GM18858 (cell line): ENCODE results near the gene ST7.

Source experiments
- ATAC-seq: cut with Tn5 transposase; IDR thresholded peaks from one replicate; pipeline ENCODE4 v1.9.1; 2021; ENCODE audit not compliant: unreplicated experiment

The ST7 gene

GRCh38 chr7:117146511-117146910 lies 193.2 kb downstream of the ST7 start:
- no peak for ATAC-seq

GRCh38 chr7:117148971-117149370 lies 195.7 kb downstream of the ST7 start:
- ATAC-seq, result no peak

GRCh38 chr7:117149692-117150091 lies 196.4 kb downstream of the ST7 start:
- no peak for ATAC-seq

- ATAC-seq, result no peak
Measured at GRCh38 chr7:117152213-117153007, 199.1 kb downstream of the ST7 start.

GRCh38 chr7:117153016-117153545 lies 199.8 kb downstream of the ST7 start:
- no peak for ATAC-seq

GRCh38 chr7:117154721-117155120 lies 201.4 kb downstream of the ST7 start:
- no peak for ATAC-seq

GRCh38 chr7:117155694-117156093 lies 202.4 kb downstream of the ST7 start:
- no peak for ATAC-seq

- ATAC-seq, result no peak
Measured at GRCh38 chr7:117157241-117158209, 204.2 kb downstream of the ST7 start.

GRCh38 chr7:117158941-117159697 lies 205.8 kb downstream of the ST7 start:
- no peak for ATAC-seq

- ATAC-seq, result no peak
Measured at GRCh38 chr7:117163101-117163500, 209.8 kb downstream of the ST7 start.

- no peak for ATAC-seq
Measured at GRCh38 chr7:117164620-117165019, 211.3 kb downstream of the ST7 start.

- ATAC-seq, result peak; percentile 58
Measured at GRCh38 chr7:117165656-117166055, 212.4 kb downstream of the ST7 start.

- no peak for ATAC-seq
Measured at GRCh38 chr7:117169907-117170306, 216.6 kb downstream of the ST7 start.

GRCh38 chr7:117171106-117171505 lies 217.8 kb downstream of the ST7 start:
- ATAC-seq, result no peak

- no peak for ATAC-seq
Measured at GRCh38 chr7:117172283-117172682, 219.0 kb downstream of the ST7 start.

- no peak for ATAC-seq
Measured at GRCh38 chr7:117173035-117173770, 219.9 kb downstream of the ST7 start.

- no peak for ATAC-seq
Measured at GRCh38 chr7:117176206-117176605, 222.9 kb downstream of the ST7 start.

GRCh38 chr7:117178600-117178999 lies 225.3 kb downstream of the ST7 start:
- ATAC-seq, result no peak

- ATAC-seq, result no peak
Measured at GRCh38 chr7:117179701-117180100, 226.4 kb downstream of the ST7 start.

GRCh38 chr7:117183729-117184128 lies 230.4 kb downstream of the ST7 start:
- no peak for ATAC-seq
